HG02588 (cell line): Measurements from ENCODE around the gene ERC2.
A peak's percentile ranks its signal among the peaks of the same experiment; 100 is the strongest.

Source experiments
- ATAC-seq: cut with Tn5 transposase; IDR thresholded peaks from one replicate; pipeline ENCODE4 v1.9.1; 2021; ENCODE audit warnings: mild to moderate bottlenecking, moderate library complexity; ENCODE audit not compliant: unreplicated experiment

Gene ERC2

DNA sequence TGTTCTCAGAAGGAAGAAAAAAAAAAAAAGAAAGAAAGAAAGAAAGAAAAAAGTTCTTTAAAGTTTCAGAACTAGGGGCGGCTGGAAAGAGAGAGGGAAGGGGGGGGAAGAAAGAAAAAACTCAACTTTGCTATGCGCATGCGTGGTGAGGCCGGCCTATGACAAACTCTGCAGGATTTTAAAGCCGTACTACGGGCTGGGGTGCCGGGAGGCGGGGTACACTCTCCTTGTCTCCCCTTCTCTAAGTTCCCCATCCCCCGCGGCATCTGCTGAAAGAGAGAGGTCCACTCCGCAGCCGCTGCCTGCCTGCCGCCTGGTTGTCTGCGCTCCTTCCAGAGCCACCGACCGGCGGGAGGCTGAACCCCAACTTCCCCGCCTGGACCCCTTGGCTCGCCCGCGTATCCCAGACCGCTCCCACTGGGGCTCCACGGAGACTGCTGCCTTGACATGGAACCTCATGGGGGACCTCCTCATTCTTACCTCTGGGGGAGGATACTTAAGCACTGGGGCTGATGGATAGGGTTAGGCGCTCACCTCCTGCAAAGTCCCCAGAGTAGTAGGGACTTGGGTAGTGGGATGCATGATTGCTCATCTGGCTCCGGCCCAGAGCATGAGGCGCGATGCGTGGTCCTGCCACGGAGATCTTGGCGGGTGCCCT, 979.7 kb downstream of the ERC2 start:
- no peak for ATAC-seq

DNA sequence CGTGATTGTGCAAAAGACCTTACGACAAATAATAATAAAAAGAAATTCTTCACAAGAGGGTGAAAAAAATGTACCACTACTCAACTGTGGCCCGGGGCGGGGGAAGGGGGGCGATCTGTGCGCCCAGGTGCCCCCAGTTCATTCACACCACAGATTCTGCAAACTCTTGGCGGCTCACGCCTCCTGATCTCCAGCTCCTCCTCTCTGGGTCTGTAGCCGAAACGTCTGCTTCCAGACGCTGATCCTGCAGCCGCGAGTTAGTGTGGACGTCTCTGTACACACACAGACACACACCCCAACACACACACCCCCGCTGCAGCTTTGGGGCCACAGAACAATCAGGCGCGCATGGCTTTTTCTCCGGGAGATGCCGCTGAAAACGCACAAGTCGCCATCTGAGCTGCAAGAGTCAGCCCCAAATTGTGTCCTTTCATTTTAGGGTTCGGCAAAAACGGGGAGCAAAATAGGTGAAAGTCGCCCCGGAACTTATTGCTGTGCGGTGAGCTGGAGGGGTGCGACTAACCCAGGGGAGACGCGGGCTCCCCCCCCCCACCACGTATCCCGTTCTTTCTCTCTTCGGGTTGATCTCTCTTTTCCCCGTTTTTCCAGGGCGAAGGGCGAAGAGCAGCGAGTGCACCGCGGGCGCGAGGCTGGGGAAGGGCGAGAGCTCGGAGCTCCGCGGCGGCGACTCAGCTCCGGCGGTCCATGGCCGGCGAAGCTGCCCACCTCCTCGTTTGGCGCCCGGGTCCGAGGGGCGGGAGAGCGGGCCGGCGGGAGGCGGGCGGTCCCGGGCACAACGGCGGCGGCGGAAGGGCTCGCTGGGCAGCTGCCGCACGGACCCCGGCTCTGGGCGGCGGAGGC, 980.7 kb downstream of the ERC2 start:
- ATAC-seq, result no peak

DNA sequence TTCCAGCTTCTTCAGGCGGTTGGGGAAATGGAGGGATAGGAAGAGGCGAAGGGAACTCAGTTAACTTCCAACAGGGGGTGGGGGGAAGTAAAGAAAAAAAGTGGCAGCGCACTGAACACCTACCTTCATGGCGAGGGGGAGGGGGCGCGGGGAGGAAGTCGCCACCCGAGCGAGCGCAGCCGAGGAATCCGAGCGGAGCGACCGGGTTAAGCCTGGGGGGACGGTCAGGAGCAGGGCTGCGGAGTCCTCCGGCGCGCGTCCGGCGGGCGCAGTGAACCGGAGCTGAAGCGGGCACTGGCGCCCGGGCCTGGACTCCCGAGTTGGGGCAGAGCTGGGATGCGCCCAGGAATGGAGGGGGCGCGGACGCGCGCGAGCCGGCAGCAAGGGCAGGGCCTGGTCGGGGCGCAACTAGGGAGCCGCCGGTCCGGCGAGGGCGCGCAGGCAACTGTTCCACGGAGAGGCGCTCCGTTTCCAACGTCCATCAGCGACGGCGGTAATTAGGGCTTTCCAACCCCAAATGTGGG, 981.3 kb downstream of the ERC2 start, which contains the start of gene WNT5A:
WNT5A (minus strand) TSS at position 450 of the 524 bp plus-strand sequence; CDS start at position 129, 321 bp downstream.
- no peak for ATAC-seq

DNA sequence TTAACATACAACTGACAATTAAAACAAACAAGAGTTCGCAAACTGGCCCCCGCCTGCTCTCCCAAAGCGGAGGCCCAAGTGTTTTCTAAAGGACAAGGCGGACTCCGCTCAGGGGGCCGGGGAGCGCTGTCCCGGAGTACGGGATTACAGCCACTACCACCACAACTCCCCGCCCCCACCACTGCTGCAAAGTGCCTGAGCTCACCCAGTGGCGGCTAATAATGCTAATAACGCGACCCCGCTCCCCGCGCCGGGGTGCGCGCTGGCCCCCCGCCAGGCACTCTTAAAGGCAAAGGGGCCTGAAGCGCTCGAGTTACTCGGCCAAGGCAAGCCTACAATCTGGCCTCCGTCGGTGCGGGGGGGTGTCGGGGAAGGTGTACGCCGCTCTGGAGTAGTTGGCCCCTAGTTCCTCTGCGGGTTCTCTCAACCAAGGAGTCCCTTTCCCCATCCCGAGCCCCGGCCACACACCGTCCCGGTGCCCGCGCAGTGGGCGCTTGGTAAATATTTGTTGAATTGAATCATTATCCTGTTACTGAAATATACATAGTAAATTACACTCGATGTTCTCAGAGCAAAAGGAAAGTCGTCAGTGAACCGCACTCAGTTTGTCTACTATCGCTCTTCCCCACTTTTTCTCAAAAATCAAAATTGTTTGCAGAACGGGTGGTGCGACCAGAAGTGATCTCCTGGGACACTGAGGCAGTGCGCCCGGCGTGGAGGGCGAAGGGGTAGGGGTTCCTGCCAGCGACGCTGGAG, 982.0 kb downstream of the ERC2 start:
- no peak for ATAC-seq

DNA sequence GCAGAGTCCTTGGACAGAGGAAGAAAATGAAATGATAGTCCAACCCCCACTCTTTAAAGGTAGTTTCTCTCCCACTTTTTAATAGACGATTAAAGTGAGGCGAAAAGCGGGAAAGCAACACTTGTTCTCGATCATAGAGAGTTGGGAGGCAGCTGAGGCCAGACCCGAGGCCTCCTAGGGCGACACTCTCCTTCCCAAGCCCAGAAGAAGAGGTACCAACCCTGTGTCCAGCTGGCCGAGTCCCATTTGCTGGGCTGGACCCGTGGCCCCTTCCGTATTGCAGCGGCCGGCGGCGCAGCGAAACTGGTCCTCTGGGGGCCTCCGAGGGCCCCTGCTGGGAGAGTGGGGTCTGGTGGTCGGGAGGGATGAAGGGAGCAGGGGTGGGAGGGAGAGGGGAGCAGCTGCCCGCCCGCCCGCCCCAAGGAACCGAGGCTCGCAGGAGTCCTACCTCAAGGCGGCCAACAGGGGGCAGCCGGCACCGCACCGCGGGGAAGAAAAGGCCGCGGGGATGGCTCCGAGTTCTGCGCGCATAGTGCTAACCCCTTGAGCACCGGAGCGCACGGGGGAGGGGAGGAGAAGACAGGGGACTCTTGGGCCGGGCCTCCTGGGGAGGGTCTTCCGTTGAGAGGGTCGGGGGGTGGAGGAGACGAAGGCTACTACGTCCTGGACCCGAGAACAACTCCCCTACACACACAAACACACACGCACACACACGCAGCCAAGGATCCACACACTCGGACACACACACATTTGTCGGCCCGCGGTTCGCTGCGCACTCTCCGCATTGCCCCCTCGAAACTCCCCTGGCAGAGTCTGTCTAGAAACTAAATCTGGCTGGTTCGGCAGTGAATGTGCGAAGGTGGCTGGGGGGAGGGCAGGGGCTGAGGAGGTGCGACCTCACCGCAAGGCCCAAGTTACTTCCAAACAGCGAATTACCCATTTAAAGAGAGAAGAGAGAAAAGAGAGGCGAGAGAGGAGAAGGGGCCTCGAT, 983.2 kb downstream of the ERC2 start:
- peak; percentile 63 for ATAC-seq

DNA sequence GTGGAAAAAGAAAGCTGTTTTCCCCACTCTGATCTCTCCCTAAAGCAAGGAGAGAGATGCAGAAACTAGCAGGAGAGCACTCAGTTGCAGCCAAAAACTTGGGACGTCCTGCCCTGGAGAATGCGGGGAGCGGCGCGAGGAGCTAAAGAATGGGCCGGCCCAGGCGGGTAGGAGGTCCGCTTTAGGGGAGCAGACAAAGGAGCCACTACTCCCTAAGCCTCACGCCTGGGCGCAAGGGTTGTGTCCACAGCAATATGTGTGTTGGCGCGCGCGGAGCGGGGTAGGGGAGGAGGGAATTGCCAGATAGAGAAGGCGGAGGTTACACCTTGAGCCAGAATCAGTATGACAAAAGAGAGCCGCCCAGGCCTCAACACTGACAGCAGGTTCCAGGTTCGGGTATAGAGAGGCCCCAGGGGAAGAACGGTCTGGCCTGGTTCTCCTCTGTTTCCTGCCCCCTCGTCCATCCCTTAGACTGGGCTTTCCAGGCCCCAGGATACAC, 984.0 kb downstream of the ERC2 start:
- ATAC-seq, result no peak

DNA sequence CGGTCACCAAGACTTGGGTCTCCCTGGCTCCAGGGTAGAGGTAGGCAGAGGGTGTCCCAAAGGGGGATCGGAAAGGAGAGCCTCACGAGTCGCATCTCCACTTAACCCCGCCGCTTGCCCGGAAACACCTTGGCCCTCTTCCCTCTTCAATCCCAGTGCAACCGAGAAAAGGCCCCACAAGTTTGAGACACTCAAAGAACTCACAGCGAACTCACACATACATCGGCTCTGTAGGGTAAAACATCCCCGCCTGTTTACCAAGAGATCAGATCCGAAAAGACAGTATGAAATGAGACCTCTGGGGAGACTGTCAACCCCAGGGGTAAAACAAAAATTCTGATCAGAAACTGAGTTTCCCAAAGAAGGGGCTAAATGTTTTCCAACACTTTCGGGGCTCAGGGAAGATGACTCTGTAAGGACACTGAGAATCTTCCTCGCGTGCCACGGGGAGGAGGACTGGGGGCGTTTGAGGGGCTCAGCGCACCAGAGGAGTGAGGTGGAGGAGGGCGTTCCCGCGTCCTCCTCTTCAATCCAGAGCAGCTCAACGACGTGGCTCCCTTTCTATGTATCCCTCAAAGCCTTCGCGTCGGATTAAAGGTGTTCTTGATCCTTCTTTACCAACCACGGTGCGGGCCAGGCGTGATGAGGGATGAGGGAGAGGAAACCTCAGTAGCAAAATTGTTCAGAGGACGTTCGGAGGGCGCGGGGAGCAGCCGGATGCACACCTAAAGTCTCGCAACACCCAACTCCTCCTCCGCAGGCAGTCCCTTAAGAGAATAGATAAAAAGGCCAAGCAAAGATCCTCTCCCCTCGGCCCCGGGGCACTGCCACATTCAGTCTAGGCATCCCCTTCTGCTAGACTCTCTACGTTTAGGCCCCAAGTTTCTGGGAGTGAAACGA, 984.8 kb downstream of the ERC2 start:
- ATAC-seq, result no peak

DNA sequence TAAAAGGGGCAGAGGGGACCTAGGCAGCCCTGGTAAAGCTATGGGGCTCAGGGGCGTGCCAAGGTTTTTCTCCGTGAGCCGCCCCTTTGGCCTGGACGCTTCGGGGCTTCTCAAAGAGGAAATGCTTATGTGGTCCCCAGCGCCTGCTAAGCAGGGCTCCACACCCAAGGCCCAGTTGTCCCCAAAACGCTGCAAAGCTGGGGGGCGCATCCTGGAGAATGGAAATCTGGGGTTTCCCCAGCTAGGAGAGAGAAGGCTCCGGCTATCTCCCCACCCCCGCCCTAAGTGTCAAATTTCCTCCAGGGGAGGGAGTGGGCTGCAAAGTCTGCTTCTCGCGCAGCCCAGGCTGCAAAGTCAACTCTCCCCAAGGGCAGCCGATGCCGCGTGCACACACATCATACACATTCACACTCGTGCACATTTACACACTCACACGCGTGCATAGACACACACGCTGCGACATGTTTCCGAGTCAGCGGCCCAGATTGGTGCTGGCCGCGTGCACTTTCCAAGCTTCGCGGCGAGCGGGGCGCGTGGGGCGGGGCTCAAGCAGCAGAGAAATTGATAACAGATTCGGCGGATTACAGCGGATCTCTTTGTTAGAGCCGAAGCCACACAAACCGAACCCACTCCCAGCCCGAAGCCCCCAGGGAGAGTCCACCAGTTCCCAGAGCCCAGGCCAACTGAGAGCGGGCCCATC, 985.6 kb downstream of the ERC2 start:
- no peak for ATAC-seq

DNA sequence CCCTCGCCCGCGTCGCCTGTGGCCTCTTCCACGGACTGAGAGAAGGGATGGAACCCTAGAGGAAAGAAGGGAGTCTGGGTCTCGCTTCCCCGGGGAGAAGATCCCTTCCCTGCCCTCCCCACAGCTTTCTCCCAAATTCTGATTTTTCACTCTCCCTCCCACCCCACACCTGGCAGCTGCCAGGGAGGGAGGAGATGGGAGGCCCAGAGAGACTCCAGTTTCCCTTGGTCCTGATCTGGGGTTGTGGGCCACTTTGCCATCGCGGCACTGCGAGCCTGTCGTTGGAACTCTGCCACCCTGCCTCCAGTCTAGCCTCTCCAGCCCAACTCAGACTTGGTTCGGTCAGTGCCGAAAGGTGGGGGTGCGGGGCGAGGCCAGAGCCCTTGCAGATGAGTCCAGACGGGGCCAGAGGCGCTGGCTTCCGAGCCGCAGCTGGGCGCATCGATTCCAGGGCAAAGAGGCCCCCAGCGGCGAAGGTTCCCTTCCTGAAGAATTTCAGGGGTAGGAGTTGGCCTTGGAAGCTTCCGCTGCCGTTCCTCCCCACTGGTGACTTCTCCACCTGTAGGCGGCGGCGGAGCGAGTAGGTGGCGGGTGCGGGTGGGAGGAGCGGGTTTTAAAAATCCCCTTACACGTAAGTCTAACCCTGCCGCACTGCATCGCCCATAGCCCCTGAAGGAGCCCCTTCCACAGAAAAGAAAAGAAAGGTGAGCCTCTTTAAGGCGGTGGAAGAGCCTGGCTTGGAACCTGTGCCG, 986.3 kb downstream of the ERC2 start:
- ATAC-seq, result no peak

DNA sequence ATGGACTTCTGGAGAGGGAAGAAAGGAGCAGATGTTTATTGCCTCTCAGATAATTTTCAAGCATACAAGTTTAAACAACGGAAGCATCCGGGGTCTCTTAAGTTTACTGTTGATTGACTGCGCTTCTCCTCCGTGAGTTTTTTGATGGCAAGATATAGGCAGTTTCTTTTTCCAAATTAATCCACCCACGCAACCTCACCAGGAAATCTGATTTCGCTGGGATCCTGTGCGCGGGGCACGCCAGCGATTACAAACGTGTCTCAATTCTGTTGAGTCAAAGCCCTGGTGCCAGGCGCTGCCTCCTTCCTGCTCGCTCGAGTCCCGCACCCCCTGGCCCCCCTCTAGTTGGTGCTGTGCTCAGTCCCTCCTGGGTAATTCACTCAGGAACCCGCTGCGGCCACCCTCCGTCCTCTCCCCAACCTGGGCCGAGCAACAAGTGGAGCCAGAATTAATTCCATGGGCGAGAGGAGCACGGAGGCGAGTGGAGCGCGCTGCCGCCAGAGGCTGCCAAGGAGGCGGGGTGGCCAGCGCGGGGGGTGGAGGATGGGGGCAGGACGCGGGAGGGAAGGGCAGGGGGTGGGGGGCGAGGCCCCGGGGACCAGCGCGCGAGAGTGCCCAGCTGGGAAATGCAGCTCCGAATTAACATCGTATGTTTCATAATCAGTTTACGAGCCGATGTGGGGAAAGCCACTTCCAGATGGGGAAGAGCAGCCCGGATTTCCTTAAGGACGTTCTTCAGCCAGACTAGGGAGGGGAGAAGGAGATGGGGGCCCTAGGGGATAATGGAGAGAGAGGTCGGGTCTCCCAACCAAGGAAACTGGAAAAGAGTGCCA, 987.1 kb downstream of the ERC2 start:
- no peak for ATAC-seq

DNA sequence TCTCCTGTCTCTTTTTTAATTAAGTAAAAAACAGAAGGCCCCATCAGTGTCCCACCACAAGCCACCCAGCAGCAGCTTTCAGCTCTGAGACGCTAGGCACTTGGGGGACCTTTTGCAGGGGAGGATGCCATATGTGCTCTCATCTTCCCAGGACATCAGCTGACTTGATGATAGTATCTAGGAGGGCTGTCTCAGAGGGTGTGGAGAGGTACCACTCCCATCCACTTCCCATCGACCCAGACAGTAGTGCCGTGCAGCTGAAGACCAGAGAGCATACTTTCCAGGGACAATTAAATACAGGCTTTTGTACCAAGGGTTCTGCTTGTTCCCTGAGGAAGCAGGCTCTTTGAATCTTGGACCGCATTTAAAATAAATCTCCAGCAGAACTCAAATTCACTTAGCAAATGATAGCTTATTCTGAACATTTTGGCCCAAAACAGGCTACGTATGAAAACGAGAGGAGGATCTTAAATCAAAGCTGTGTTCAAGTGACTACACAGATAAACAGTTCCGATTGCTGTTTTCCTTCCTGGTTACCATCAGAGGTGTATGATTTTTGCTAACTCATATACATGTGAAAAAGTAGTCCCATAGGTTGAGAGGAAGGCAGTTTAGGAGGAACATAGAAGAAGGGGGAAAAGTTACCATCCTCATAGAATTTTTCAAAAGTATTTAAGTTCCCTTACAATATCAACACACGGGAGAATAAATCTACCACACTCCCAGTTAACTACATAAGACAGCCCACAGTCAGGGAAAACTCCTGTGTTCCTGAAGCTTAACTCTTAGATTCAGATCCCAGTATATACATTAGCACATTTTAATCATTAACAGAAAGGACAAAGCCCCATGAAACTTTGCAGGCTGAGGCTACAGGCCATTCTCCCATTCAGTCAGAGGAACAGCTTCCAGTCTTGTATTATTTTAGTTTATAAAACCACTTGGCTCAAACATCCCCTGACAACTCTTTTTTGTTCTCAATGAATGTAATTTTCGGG, 990.7 kb downstream of the ERC2 start:
- no peak for ATAC-seq

DNA sequence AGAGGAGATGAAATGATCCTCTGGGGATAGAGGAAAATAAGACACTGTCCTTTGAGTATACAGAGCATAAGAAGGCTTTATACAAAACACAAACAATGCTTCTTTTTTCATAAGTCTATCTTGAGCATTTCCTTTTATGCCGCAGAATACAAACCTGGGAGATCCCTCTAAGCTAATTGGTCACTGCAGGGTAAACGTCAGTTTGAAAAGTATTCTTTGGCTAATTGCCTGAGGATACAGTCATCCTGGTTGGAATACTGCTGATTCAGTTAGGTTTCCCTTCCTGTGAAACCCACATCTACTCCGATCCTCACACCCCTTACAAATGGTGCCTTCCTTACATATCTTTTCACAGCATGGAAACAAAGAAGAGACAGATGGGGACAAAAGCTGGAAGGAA, 991.8 kb downstream of the ERC2 start:
- no peak for ATAC-seq

DNA sequence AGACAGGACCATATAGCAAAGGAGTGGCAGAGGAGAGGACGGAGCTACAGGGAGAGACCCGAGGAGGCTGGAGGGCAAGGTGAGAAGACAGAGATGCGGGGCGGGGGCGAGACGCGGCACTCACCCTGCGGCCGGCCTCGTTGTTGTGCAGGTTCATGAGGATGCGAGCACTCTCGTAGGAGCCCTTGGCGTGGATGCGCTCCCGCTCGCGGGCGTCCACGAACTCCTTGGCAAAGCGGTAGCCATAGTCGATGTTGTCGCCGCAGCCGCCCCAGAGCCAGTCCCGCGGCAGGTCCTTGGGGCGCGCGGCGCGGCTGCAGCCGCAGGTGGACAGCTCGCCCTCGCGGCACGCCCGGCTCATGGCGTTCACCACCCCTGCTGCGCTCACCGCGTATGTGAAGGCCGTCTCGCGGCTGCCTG, 994.0 kb downstream of the ERC2 start:
- no peak for ATAC-seq

DNA sequence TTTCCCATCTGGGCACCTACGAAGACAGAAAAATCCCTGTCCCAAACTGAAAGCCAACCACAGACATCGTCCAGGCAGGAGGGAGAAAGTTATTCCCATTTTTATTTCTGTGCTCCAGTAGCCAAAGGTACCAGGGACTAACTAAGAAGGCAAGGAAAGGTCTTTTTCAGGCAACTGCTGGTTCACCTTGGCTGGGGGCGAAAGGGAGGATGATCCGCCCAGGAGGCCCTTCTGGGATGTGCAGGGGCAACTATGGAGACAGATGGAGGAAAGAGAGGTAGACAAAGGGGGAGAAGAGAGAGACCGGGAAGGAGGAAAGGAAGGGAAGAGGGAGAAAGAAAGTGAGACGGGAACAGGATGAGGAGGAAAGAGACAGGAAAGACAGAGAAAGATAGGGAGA, 994.5 kb downstream of the ERC2 start:
- no peak for ATAC-seq

DNA sequence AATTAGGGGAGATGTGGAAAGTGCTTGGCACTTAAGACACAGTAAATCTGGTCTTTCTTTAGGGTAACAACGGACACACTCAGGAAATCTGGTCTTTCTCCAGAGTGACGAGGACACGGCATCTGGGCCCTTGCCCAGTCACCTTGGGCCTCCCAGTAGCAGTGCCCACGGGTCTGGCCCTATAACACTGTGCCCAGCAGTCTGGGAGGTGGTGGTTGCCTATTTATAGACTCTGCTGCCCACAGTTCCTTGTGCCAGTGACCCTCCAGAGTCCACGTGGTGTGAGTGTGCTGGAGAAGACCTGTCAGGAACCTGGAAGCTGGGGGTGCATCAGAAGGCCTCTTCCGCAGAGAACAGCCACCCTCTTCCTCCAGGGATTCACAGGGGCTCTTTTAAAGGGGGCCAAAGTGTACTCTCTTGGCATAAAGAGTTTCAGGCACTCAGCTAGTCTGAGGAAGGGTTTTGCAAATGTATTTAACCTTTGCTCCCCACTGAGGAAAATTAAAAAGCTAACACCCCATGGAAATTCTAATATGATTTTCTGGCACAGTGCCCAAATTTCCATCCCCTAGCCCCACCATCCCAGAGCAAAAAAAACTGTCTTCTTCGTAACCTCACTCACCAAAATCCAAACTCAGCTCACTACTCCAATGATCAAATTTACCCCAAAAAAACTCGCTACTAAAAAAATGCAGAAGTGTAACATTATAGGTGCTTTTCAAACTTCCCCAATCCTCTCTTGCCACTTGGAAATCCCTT, 996.6 kb downstream of the ERC2 start:
- ATAC-seq, result no peak
